COLO829 (cell line): ENCODE results near the gene RASA1.
A peak's percentile ranks its signal among the peaks of the same experiment; 100 is the strongest.
"Not testable (repeated sequence)": the region's sequence is repeated elsewhere in the genome, so short reads cannot be mapped to it uniquely, and the experiment has no call there.

Source experiments
- DNase-seq: peaks from one replicate; pipeline ENCODE4 v3.0.0; 2012; ENCODE audit warnings: low spot score

Gene RASA1

DNA sequence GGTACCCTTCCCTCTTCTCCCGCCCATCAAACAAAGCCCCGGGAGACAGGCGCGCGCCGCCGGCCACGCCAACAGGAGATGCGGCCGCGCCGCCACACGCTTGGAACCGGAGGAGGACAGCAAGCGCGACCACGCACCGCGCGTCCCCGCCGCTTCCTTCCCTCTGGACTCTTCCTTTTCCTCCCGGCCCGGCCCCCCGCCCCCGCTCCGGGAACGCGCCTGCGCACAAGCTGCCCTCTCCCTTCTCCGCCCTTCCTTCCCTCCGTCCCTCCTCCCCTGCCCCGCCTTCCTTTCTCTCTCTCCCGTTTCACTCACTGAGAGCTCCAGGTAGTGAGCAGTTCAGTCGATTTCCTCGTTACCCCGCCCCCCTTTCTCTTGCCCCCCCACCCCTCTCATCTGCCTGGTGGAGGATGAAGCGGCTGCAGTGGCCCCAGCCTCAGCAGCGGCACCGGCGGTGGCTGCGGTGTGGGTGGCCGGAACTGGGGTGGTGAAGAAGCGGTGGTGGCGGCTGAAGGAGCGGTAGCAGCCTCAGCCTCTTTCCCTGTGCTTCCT lies at the start of gene RASA1:
RASA1 (plus strand) TSS at position 310 of the 552 bp plus-strand sequence. CDS start 569 bp downstream, outside the sequence.
- DNase-seq = peak; percentile 85

DNA sequence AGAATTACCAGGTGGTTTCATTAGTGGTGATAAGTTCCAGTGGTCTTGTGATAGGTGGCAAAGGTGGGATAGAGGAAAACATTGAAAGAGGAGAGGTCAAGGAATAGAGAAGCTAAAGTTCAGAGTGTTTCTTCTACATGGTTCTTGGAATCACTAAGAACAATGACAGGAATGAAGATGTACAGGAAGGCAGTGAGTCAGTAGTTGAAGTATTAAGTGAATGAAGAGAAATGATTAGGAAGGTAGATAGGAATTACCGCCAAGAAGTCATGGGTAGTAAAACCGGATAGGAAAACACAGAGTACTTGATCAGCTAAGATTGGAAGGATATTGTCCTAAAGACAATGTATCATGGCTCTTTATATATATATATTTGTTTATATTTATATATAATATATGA lies 37.9 kb upstream of the RASA1 start:
- DNase-seq = no peak

DNA sequence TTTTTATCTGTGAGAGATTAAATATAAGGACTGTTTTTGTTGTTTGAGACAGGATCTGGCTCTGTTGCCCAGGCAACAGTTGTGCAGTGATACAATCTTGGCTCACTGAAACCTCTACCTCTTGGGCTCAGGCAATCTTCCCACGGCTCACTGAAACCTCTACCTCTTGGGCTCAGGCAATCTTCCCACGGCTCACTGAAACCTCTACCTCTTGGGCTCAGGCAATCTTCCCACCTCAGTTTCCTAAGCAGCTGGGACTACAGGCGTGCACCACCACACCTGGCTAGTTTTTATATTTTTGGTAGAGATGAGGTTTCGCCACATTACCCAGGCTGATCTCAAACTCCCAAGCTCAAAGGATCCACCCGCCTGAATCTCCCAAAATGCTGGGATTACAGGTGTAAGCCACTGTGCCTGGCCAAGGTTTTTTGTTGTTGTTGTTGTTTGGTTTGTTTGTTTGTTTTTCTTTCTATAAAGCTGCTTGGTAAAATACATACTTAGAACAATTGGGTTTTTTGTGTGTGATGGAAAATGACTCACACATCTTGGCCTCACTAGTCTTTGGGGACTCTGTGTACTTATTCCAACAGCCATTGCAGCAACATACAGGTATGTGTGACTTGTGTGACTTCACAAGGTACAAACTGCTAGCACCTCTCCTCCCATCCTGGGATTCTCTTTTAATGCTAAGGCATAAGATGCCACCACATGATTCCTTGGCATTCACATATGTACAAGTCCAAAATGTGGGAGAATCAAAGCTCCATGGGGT lies 36.5 kb upstream of the RASA1 start:
- DNase-seq = no peak

DNA sequence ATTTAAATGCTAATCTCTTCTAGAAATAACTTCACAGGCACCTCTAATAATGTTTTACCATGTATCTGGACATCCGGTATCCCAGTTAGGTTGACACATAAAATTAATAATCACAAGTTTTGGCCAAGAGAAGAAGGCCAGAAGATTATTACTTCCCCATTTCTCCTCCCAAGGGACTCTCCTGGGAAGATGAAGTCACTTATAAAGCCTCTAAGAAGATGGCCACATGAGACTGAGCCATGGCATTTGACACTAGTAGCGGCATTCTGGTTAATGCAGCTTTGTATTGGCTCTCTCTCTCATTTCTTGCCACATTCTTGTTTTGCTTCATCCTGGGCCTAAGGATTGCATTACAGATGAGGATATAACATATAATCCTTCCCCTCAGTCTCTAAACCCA lies 34.5 kb upstream of the RASA1 start:
- DNase-seq = no peak

DNA sequence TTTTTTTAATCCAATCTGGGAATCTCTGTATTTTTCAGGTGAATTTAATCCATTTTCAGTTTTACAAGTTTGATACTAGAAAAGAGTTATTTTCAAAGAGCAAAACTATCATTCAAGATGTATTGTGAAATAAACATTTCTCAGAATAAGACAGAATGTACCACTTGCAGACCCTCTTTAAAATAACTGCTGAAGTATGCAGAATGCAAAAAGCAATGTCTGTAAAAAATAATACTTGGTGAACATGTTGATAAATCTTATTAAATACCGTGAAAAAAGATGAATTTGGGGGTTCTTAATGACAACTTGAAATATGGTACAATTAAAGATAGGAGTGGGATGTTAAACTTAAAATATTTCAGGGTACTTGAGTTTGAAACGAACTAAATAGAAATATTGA lies 26.1 kb upstream of the RASA1 start:
- DNase-seq = no peak

DNA sequence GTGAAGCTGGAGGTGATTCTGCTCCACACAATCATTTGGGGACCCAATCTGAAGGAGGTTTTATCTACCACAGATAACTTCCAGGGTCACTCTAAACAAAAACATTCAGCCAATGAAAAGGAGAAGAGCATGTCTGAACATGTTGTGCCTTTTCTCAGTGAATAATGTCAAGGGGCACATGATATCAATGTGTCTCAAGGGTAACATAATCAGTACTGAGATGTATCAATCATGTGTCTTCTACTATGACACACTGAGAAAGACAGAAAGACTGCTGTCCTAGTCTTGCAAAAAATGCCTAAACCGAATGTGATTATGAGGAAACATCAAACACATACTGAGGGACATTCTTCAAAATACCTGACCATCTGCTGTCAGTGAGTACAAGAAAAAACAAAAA lies 25.4 kb upstream of the RASA1 start:
- no peak for DNase-seq

DNA sequence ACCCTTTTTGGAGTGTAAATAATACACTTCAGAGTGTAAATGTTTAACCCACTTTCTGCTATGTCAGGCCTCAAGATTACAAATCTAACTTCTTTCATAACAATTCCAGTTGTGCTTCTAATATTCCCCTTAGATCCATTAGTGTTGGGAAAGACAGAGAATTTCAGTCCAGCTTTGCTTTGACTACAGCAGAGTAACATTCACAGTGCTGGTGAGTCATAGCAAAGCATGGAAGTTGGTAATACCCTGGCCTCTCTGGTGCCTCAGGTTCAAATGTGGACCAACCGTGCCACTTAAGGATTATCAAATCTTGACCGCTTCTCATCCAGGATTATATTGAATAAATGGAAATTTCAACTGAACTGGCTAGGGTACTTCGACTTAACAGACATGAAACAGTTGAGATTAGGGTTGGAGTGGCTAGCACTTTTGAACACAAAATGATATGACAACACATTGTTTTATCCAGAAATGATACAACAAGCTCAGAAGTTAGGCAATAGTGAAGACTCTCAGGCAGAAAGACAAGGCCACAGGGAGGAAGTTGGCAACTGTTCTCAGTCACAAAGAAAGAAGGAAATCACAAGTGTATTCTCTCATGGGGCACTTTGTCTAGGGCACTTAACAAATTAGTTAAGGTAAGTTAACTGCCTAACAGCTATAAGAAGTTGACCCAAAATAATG lies 24.4 kb upstream of the RASA1 start:
- no peak for DNase-seq

DNA sequence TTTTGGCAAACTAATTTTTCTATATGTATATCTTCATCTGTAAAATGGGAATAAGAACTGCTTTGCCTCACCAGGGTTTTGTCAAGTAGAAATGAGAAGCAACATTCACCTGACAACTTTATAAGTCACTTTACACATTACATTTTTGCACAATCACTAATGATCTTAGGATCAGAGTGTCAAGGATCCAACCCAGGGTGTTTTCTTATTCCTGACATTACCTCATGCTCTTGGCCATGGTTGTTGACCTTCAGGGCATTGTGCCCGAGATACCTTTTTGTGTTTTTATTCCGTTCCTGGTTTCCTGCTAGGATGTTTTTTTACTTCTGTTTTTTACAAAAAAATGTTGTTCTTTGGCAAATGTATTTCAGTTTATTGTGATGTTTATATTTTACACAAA lies 22.2 kb upstream of the RASA1 start:
- no peak for DNase-seq

DNA sequence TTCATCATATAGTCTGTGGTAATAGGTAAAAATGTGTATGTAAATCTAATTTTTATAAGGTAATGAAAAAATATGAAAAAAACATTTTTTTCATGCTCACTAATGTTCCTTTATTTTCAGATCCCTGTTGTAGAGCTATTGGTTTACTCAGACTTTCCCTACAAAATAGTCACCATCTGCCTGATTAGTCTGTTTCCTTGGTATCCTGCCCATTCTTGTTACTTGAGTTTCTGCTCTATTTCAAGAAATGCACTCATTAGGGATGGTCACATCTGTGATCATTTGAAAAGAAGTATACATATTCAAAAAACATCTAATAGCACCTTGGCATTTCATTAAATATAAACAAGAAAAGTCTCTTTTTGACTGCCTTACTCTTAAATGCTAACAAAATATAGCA lies 21.6 kb upstream of the RASA1 start:
- DNase-seq = no peak

DNA sequence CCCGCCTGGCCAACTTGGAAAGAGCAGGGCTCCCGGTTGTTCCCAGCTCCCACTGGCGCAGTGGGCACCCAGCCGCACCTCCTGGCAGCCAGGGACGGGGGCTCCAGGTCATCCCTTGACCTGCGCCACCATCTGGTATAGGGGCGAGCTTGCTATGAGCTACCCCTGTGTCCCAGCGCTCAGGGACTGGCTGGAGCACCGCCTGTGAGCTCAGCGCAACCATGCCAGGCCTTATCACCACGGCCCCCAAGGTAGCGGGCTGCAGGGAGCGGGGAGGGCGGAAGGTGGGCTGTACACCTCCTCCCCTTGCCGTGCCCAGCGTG lies 15.4 kb upstream of the RASA1 start:
- no peak for DNase-seq

DNA sequence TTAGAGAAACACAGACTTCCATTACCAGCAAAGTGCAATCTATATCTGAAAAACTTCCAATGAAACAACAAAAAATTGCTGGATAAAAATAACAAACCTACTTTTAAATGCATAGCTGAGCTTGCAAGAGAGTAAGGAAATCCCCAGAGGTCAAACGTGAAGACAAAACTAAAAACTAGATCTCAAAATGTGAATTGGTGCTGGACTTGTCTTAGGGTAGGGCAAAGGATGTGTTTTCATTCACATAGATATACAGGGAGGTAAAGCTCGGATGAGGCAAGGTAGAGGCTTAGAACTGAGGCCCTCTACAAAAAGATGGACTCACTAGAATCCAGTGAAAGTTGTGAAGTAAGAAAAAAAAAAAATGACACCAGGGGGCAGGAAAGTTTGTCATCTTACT lies 13.6 kb upstream of the RASA1 start:
- DNase-seq = no peak

DNA sequence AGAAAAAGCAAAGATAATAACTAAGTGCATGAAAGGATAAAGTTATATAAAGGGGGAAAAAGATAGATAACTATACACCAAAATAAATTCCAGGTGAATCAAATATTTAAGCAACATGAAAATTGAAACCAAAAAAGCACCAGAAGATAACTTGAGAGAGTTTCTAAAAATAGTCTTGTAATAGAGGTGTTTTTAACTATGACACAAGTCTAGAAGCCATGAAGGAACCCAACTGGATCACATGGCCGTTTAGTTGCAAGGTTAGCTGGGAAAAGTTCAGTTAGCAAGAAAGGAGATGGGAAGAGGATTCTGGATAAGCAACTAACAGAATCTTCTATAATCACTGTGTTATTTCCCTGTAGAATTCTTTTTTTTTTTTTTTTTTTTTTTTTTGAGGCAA lies 9.2 kb upstream of the RASA1 start:
- DNase-seq = no peak

DNA sequence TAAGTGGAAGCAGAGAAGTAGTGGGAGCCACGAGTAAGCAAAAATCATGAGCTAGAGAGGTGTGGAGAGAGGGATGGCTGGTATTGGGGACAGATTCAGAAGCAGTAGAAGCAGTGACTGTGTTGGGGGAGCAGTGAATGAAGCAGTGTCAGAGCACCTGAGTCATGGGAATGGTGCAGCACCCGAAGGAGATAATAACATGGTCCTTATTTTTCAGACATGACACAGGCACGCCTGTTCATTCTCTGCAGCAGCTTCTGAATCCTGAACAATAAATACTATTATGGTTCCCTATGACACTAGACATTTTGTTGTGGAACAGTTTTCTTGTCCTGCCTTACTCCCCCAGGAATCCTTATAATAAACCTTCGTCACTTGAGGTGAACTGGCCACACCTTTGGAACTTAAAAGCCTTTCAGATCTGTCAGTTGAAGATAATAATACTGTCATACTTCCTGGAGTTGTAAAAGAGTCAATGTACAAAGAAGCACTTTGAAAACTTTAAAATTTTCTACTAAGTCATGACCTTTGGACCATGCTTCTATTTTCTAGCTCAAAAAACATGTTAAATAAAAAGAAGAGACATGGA lies 7.0 kb upstream of the RASA1 start:
- no peak for DNase-seq

DNA sequence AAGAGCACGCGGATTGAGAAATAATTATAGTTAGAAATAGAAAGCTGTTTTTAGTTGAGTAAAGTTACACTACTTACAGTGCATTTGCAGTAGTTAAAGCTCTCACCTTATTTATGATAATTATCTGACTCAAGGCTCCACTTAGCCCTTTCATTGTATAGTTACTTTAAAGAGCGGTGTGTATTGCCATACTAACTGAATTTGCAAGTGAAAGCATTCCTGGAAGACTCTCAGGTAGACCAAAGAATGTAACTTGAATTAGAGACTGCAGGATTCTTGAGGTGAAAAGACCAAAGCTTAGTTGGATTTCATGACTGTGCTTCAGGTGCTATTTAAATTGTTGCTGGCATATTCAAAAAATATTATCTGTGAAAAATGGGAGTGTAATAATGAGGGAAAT lies 4.2 kb upstream of the RASA1 start:
- DNase-seq = no peak

DNA sequence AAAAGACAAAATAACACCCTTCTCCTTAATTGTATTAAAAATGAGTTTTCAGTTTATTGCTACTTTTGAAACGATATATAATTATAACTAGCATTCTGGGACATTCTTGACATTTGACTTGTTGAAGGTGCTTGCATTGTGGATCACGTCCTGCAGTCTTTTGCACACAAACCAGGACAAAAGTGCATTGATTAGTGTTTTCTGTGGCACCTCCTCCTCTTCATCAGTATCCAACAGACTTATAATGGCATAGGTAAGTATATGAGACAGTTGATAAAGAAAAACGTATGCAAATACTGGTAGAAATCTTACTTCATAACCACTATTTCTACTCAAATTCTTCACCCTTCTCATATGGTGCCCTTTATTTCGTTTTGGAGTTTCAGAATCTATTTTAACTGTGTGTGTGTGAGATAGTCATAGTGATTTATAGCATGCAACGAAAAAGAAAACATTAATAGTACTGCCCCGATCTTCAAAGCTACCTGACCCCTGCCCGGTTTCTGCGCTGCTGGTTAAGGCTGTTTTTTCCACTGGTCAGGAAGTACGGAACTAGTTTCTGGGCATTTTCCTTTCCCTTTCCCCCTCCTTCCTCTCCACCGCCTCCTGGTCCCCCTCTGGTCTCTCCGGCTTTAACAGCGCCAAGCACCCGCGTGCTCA lies 639 bp upstream of the RASA1 start:
- no peak for DNase-seq

DNA sequence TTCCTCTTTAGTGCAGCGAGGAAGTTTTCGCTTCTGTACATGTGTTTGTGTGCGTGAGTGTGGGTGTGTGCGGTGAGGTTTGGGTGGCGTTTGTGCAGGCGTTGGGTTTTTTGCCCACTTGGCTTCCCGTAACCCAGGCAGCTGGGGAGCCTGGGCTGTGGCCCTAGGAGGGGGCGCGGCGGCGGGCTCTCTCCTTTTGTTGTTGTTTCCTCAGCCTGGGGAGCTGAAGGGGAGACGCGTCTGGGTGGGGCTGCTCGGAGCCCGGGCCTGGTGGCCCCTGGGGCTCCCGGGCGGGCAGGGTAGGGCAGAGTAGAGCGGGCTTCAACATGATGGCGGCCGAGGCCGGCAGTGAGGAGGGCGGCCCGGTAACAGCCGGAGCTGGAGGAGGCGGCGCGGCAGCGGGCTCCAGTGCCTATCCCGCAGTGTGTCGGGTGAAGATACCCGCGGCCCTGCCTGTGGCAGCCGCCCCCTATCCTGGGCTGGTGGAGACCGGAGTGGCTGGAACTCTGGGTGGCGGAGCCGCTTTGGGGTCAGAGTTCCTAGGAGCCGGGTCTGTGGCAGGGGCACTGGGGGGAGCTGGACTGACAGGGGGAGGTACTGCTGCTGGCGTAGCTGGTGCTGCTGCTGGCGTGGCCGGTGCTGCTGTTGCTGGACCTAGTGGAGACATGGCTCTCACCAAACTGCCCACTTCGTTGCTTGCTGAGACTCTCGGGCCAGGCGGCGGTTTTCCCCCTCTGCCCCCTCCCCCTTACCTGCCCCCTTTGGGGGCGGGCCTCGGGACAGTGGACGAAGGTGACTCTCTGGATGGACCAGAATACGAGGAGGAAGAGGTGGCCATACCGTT lies 665 bp downstream of the RASA1 start:
- no peak for DNase-seq

DNA sequence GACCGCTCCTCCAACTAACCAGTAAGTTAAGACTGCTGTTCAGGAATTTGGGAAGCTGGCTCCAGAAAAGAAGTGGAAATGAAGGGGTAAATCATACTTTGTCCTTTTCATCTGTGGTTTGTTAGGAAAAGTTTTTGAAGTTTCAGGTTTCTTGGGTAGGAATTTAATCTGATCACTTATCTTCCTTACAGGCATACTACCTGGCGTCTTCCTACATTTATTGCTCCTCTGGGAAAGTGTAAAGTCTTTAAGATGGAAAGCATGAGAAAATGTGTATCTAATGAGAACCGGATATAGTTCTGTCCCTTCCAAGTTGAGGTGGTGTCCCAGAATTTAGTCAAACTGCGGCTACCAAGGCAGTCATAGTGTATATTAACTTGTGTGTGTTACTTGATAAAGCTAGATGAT lies 1.3 kb downstream of the RASA1 start:
- DNase-seq = no peak

DNA sequence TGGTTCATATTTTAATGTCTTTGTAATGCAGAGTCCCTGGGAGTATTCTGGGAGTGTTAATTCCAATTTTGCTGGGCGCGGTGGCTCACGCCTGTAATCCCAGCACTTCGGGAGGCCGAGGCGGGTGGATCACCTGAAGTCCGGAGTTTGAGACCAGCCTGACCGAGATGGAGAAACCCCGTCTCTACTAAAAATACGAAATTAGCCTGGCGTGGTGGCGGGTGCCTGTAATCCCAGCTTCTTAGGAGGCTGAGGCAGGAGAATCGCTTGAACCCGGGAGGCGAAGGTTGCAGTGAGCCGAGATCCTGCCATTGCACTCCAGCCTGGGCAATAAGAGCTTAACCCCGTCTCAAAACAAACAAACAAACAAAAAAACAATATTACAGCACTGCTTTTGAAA lies 3.2 kb downstream of the RASA1 start:
- not testable (repeated sequence) for DNase-seq

DNA sequence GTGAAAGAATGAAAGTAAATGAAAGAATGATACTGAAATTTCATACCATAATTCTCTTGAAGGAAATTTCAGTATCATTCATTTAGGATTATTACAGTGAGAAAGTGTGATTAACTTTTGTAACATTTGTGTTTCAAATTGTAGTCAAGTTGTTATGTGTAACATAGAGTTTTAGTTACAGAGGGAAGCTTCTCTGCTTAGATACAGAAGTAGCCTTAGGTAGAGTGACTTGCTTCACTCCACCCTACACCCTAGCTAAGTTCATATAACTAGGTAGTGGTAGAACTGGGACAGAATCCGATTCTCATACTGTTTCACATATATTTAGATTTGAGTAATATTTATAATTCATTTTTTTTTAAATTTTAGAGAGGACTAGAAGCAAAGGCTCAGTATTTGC lies 9.0 kb downstream of the RASA1 start:
- no peak for DNase-seq

DNA sequence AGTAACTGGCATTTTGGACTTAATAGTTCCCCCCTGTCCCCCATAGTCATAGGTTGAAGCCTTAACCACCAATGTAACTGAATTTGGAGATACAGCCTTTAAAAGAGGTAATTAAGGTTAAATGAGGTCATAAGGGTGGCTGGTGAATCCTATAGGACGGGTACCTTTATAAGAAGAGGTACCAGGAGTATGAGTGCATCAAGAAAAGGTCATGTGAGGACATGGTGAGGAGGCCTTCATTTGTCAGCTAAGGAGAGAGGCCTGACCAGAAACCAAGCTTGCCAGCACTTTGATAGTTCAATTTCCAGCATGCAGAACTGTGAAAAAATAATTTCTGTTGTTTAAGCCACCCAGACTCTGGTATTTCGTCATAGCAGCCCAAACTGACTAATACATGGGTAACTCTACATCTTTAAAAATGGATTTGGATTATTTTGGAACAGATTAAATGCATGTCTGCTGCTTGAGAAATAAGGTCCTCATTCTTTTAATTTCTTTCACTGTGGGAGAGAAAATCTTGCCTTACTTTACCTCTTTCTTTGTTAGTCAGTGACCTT lies 9.7 kb downstream of the RASA1 start:
- DNase-seq = no peak

DNA sequence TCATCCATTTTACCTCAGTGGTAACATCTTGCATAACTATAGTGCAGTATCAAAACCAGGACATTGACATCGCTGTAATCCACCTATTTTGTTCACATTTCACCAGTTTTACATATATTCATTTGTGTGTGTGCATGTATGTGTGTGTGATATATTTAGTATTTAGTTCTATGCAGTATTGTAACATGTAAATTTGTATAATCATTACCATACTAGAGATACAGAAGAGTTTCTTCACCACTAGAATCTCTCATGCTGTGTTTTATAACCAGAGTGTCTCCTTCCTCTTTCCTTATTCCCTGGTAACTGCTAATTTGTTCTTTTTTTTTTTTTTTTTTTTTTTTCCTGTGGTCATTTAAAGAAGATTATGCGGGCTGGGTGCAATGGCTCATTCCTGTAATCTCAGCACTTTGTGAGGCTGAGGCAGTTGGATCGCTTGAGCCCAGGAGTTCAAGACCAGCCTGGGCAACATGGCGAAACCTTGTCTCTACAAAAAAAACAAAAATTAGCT lies 11.0 kb downstream of the RASA1 start:
- DNase-seq = no peak
